Endothelial cell of umbilical vein (primary cell): ENCODE measurements around the gene UBL5. TPM values are rescaled to one million over a fixed set of nuclear protein-coding genes. Genes with fewer than 3 reads are reported as not detected.
A peak's percentile ranks its signal among the peaks of the same experiment; 100 is the strongest.

Experiments used
- Bru-seq: library from RNA; stranded (reverse); fragments of 400-500 nt; gene quantifications from one replicate; lab custom pipeline; 2021; lab: Mats Ljungman, UMichigan
- BruChase-seq, 2 experiments: library from RNA; stranded (reverse); fragments of 400-500 nt; gene quantifications; one replicate each; lab custom pipeline; 2021; lab: Mats Ljungman, UMichigan
- BruUV-seq: library from RNA; stranded (reverse); fragments of 400-500 nt; replicated peaks from 2 replicates; lab custom pipeline; 2021; lab: Mats Ljungman, UMichigan
- CTCF ChIA-PET: fragments of 300-600, 350-600 bp; sonication (Branson Sonifier 250); formaldehyde crosslinking; loops from one replicate; lab custom pipeline; 2021; ENCODE audit warnings: antibody characterized with exemption, inconsistent platforms; lab: Charles Lee
- POLR2A ChIA-PET: fragments of 300-600, 350-600 bp; sonication (Branson Sonifier 250); formaldehyde crosslinking; loops from one replicate; lab custom pipeline; 2021; ENCODE audit warnings: antibody characterized with exemption, inconsistent platforms; lab: Charles Lee
- DNase-seq: peaks from one replicate; pipeline ENCODE4 v3.0.0-alpha.2; 2011; ENCODE audit warnings: low read depth, low spot score
- FAIRE-seq: peaks from 2 replicates; lab custom pipeline; 2011; peaks lifted over from hg19 to GRCh38; lab: Jason Lieb, UNC
- H2AFZ ChIP-seq: 2 replicates; pipeline ENCODE4 v1.6.0; 2012; ENCODE audit warnings: low read depth, low read length, control low read depth, inconsistent platforms
- H3K27ac ChIP-seq: 2 replicates; pipeline ENCODE4 v1.5.1; 2011; ENCODE audit warnings: low read depth, mild to moderate bottlenecking, control low read depth, low read length, moderate library complexity; ENCODE audit not compliant: insufficient read depth
- H3K27me3 ChIP-seq, 2 experiments: 2 replicates each; pipeline versions ENCODE4 v1.6.0 to v1.6.1; 2011; ENCODE audit warnings: low read length in 2 of 2, mixed read lengths in 1 of 2; ENCODE audit not compliant: control insufficient read depth in 2 of 2, insufficient read depth in 2 of 2
- H3K36me3 ChIP-seq, 2 experiments: 2 replicates in 1 of 2; 3 replicates in 1 of 2; pipeline ENCODE4 v1.5.1; 2011; ENCODE audit warnings: low read length in 2 of 2, mild to moderate bottlenecking in 1 of 2, moderate library complexity in 1 of 2; ENCODE audit not compliant: control insufficient read depth in 2 of 2, insufficient read depth in 2 of 2; ENCODE audit errors: extremely low read depth in 1 of 2
- H3K4me1 ChIP-seq: 3 replicates; pipeline ENCODE4 v1.5.1; 2011; ENCODE audit warnings: mild to moderate bottlenecking, low read length; ENCODE audit not compliant: control insufficient read depth, insufficient read depth; ENCODE audit errors: extremely low read depth
- H3K4me2 ChIP-seq: 2 replicates; pipeline ENCODE4 v1.6.1; 2011; ENCODE audit warnings: low read length, control low read depth, mixed read lengths; ENCODE audit not compliant: insufficient read depth
- H3K4me3 ChIP-seq, 3 experiments: fragments of 200-600 bp in 1 of 3; sonication (generic), shearing (Covaris generic) in 1 of 3; replicated peaks in 1 of 3; 2 replicates each; pipeline ENCODE4 v1.5.1; 2011 to 2016; ENCODE audit warnings: control low read depth in 3 of 3, low read length in 3 of 3, mild to moderate bottlenecking in 2 of 3, inconsistent platforms in 1 of 3, low read depth in 1 of 3, moderate library complexity in 1 of 3; ENCODE audit not compliant: insufficient read depth in 1 of 3
- H3K79me2 ChIP-seq: 2 replicates; pipeline ENCODE4 v1.6.0; 2012; ENCODE audit warnings: low read length, inconsistent platforms; ENCODE audit not compliant: control insufficient read depth, insufficient read depth
- H3K9ac ChIP-seq: replicated peaks from 2 replicates; pipeline ENCODE3; 2011; ENCODE audit warnings: low read length, control low read depth; ENCODE audit not compliant: insufficient read depth; ENCODE audit errors: extremely low read depth
- H3K9me1 ChIP-seq: replicated peaks from 3 replicates; pipeline ENCODE4 v1.6.0; 2011; ENCODE audit warnings: mild to moderate bottlenecking, low read length; ENCODE audit not compliant: control insufficient read depth, insufficient read depth; ENCODE audit errors: extremely low read depth
- H3K9me3 ChIP-seq: replicated peaks from 2 replicates; pipeline ENCODE4 v1.5.1; 2012; ENCODE audit warnings: low read length, inconsistent platforms; ENCODE audit not compliant: control insufficient read depth, insufficient read depth
- H4K20me1 ChIP-seq: replicated peaks from 2 replicates; pipeline ENCODE3; 2011; ENCODE audit warnings: mild to moderate bottlenecking, low read length; ENCODE audit not compliant: control insufficient read depth, insufficient read depth; ENCODE audit errors: extremely low read depth
- FOS ChIP-seq: IDR thresholded peaks from 2 replicates; pipeline ENCODE4 v1.6.1; 2011; ENCODE audit warnings: mild to moderate bottlenecking, low read length, moderate library complexity, borderline replicate concordance; ENCODE audit not compliant: insufficient read depth
- POLR2A ChIP-seq: IDR thresholded peaks from 2 replicates; pipeline ENCODE4 v1.6.1; 2012; ENCODE audit warnings: low read depth, mild to moderate bottlenecking, control low read depth, low read length
- POLR2AphosphoS5 ChIP-seq: IDR thresholded peaks from 2 replicates; pipeline ENCODE4 v1.6.1; 2012; ENCODE audit warnings: low read depth, mild to moderate bottlenecking, control low read depth, low read length, moderate library complexity; ENCODE audit not compliant: insufficient read depth
- dilution Hi-C: fragments of 300-500 bp; cut with MboI; formaldehyde crosslinking; loops from one replicate; pipeline ENCODE4 v1.15.0; 2019; ENCODE audit warnings: low sequenced_read_pairs; ENCODE audit not compliant: extremely low pct_ligation_motif_present
- intact Hi-C: fragments of 100-400 bp; cut with micrococcal nuclease; formaldehyde crosslinking; loops from one replicate; pipeline ENCODE4 v1.10.0; 2022
- long read RNA-seq: library from polyadenylated mRNA; stranded (forward); transcript quantifications from one replicate; pipeline ENCODE4 v2.0.0, GENCODE V29; 2021
- polyA minus RNA-seq, 3 experiments: library from RNA; depleted of rRNA, polyadenylated mRNA; stranded (reverse); fragments of >200 nt; gene quantifications; 1 replicate in 1 of 3; 2 replicates in 2 of 3; pipeline ENCODE4 v1.2.3, GENCODE V29; 2011
- polyA plus RNA-seq, 4 experiments: library from polyadenylated mRNA; depleted of rRNA in 3 of 4; stranded (reverse) in 3 of 4; unstranded in 1 of 4; fragments of >200 nt; gene quantifications; 2 replicates each; pipeline versions ENCODE4 v1.2.1 to v1.2.3, GENCODE V29; 2011 to 2012; ENCODE audit warnings: missing spikeins in 1 of 4
- total RNA-seq: library from RNA; stranded (reverse); gene quantifications from 2 replicates; pipeline ENCODE4 v1.2.3, GENCODE V29; 2021

UBL5 gene
- total RNA-seq (351 and 364 TPM in 2 replicates), polyA plus RNA-seq (839 and 1,226 TPM in 2 replicates), polyA minus RNA-seq (190 and 222 TPM in 2 replicates), Bru-seq, nascent RNA (percentile 85 among the genes with signal in this experiment), BruChase-seq, experiment 1, labeled RNA remaining after a 6-hour chase (percentile 97 among the genes with signal in this experiment), BruChase-seq, experiment 2, labeled RNA remaining after a 2-hour chase (percentile 86 among the genes with signal in this experiment)
- 1,164 and 1,424 TPM in 2 replicates for polyA plus RNA-seq (2011; cell fraction: cytosol; rRNA removed)
- 366 and 439 TPM in 2 replicates for polyA plus RNA-seq (2011; cell fraction: nucleus; rRNA removed)
- polyA plus RNA-seq (2012), result 737 and 963 TPM in 2 replicates
- polyA minus RNA-seq (2011; cell fraction: cytosol; rRNA and poly(A)+ RNA removed), result 69.3 TPM
- polyA minus RNA-seq (2011; cell fraction: nucleus; rRNA and poly(A)+ RNA removed), result 23.9 and 25.1 TPM in 2 replicates
- long read RNA-seq, transcript UBL5-202 (5 exons, 432 nt), result major isoform, 593 of 730 reads
- long read RNA-seq, transcript UBL5-201 (5 exons, 513 nt), result minor isoform, 66 of 730 reads
- long read RNA-seq, partial matches to known transcripts, result 19 of 730 reads
- long read RNA-seq, other reads (novel, unspliced or antisense), result 42 of 730 reads

- peak within 1 kb of the TSS; percentile 91 for H3K4me2 ChIP-seq
- intact Hi-C loops (no loop called here), dilution Hi-C loops (no loop called here)
- H3K79me2 ChIP-seq, result peaks cover 42% of the 10 kb centered on the region
- FAIRE-seq (peak; percentile 99), DNase-seq (peak; percentile 89)
- H3K9me3 ChIP-seq, result no peaks in the 10 kb centered on the region
- peaks cover 0 to 3% of the 10 kb centered on the region in 2 experiments for H3K36me3 ChIP-seq
- no peaks in the 10 kb centered on the region for H4K20me1 ChIP-seq
- H3K27ac ChIP-seq, result peak within 1 kb of the TSS; percentile 48
- H3K9ac ChIP-seq, result peak within 1 kb of the TSS; percentile 80
- H3K27me3 ChIP-seq, result no peaks in the 10 kb centered on the region
- CTCF ChIA-PET, result interaction anchor here (0.6 to 1.0 kb wide), 3 partner anchors 9 to 1416 kb away, joined by 3 to 5 read pairs (median 3); partner anchors contain the start of gene ZNF561
- BruUV-seq, result TSS peak; percentile 44
- H3K4me3 ChIP-seq, result peak within 1 kb of the TSS; percentile 89 to 97 (median 91)
- H2AFZ ChIP-seq, result peak within 1 kb of the TSS; percentile 90
- POLR2A ChIA-PET, result interaction anchor here (1.0 kb wide), 1 partner anchor 9 kb away, joined by 5 read pairs; the partner anchor contains the start of gene FBXL12
- H3K9me1 ChIP-seq, result no peaks in the 10 kb centered on the region
- H3K4me1 ChIP-seq, result peaks cover 12% of the 10 kb centered on the region
- TF ChIP-seq FOS (no peak), POLR2A (peak; percentile 92), POLR2AphosphoS5 (peak; percentile 95)
Measured at GRCh38 chr19:9827289-9828238, at the start of gene UBL5. TSS of gene UBL5 (plus strand) at chr19:9827918. CDS start at chr19:9828338, 420 bp downstream.
